CD4-positive, alpha-beta T cell (primary cell): ENCODE results near the gene GULP1. TPM values are rescaled to one million over a fixed set of nuclear protein-coding genes. Genes with fewer than 3 reads are reported as not detected.

Source experiments
- ATAC-seq: fragments of 200-7000 bp; cut with Tn5 transposase; one replicate; pipeline ENCODE4 v1.10.0; 2022; ENCODE audit warnings: mild to moderate bottlenecking; ENCODE audit not compliant: poor library complexity
- CTCF ChIA-PET: fragments of 350-600 bp; sonication (Branson Sonifier 250); formaldehyde crosslinking; loops from one replicate; lab custom pipeline; 2021; ENCODE audit warnings: antibody characterized with exemption, inconsistent platforms; lab: Charles Lee
- POLR2A ChIA-PET: fragments of 350-600 bp; sonication (Branson Sonifier 250); formaldehyde crosslinking; loops from one replicate; lab custom pipeline; 2021; ENCODE audit warnings: antibody characterized with exemption, inconsistent platforms; lab: Charles Lee
- DNase-seq, 14 experiments: peaks; one replicate each; pipeline ENCODE4 v3.0.0-alpha.2; 2013 to 2020; ENCODE audit warnings: mixed read lengths in 2 of 14
- H3K27ac ChIP-seq, 2 donors: one replicate each; pipeline versions ENCODE4 v1.5.1 to v1.7.0; 2013; ENCODE audit warnings: low read length in 2 of 2, low read depth in 1 of 2, mild to moderate bottlenecking in 1 of 2
- H3K27me3 ChIP-seq, 2 experiments: 1 replicate in 1 of 2; 2 replicates in 1 of 2; pipeline versions ENCODE4 v1.6.1 to v1.7.0; 2013; ENCODE audit warnings: low read length in 2 of 2, control low read depth in 1 of 2, mild to moderate bottlenecking in 1 of 2, moderate library complexity in 1 of 2; ENCODE audit not compliant: insufficient read depth in 2 of 2, control insufficient read depth in 1 of 2
- H3K36me3 ChIP-seq: one replicate; pipeline ENCODE4 v1.6.1; 2013; ENCODE audit warnings: low read length, control low read depth; ENCODE audit not compliant: insufficient read depth
- H3K4me1 ChIP-seq: one replicate; pipeline ENCODE4 v1.6.1; 2013; ENCODE audit warnings: low read length, control low read depth; ENCODE audit not compliant: insufficient read depth
- H3K4me3 ChIP-seq: one replicate; pipeline ENCODE4 v1.5.1; 2013; ENCODE audit warnings: mild to moderate bottlenecking, low read length, moderate library complexity
- H3K9me3 ChIP-seq, 2 experiments: 1 replicate in 1 of 2; 2 replicates in 1 of 2; pipeline versions ENCODE4 v1.6.1 to v1.7.0; 2013; ENCODE audit warnings: low read length in 2 of 2, mild to moderate bottlenecking in 2 of 2, control low read depth in 1 of 2, moderate library complexity in 1 of 2; ENCODE audit not compliant: control insufficient read depth in 1 of 2, insufficient read depth in 1 of 2
- H3K27ac Mint-ChIP-seq: one replicate; pipeline ENCODE4 v1.8.0; 2020; ENCODE audit warnings: mixed read lengths
- H3K27me3 Mint-ChIP-seq: one replicate; pipeline ENCODE4 v1.8.0; 2021; ENCODE audit warnings: mixed read lengths
- H3K36me3 Mint-ChIP-seq: one replicate; pipeline ENCODE4 v1.8.0; 2021; ENCODE audit warnings: low read depth, mixed read lengths
- H3K4me1 Mint-ChIP-seq: one replicate; pipeline ENCODE4 v1.8.0; 2021; ENCODE audit warnings: low read depth, mixed read lengths
- H3K4me3 Mint-ChIP-seq: one replicate; pipeline ENCODE4 v1.8.0; 2020; ENCODE audit warnings: mild to moderate bottlenecking, mixed read lengths
- H3K9me3 Mint-ChIP-seq: one replicate; pipeline ENCODE4 v1.8.0; 2020; ENCODE audit warnings: mixed read lengths
- CTCF ChIP-seq: fragments of 200-600 bp; IDR thresholded peaks from one replicate; pipeline ENCODE4 v1.8.0; 2022; ENCODE audit warnings: antibody characterized with exemption, mild to moderate bottlenecking
- intact Hi-C, 2 experiments: fragments of 100-400 bp; cut with DNase I in 1 of 2; cut with micrococcal nuclease in 1 of 2; formaldehyde crosslinking; loops; one replicate each; pipeline versions ENCODE4 v1.15.1 to v1.9.0; 2023 to 2025; cut with DNase I, micrococcal nuclease
- total RNA-seq, 174 experiments: library from RNA in 2 of 174; stranded (reverse) in 2 of 174; gene quantifications; one replicate each; pipeline ENCODE4 v1.2.3 and lab custom pipeline; 2021 to 2026

GULP1 gene
- total RNA-seq, 2 experiments from 2014 or later: not detected

DNA sequence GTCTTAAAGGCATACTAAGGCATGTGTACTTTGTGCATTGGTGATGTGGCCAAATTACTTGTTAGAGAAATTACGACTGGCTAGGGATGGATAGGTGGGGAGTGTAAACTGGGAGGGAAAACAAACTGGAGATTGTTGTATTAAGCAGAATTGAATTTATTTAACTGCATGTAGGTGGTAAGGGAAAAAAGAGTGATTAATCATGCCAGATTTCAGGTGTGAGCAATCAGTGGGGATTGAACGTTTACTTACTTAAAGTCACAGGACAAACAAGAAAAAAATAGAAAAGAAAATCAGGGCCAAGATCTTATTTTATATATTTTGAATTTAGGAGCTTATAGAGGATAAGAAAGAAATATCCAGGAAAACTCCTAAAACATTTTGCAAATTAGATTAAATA lies 88.6 kb downstream of the GULP1 start:
- no peaks in the 10 kb centered on the region for H3K36me3 ChIP-seq
- no peak overlapping the region for H3K4me3 ChIP-seq
- ATAC-seq (no peak), DNase-seq (no peak)
- no peak overlapping the region for H3K4me3 Mint-ChIP-seq
- no peaks in the 10 kb centered on the region for H3K27me3 ChIP-seq
- ChIA-PET POLR2A (no interaction called here), CTCF (no interaction called here)
- no peaks in the 10 kb centered on the region for H3K4me1 ChIP-seq
- no peak overlapping the region for H3K27ac ChIP-seq
- H3K4me1 Mint-ChIP-seq: no peaks in the 10 kb centered on the region
- H3K9me3 ChIP-seq: peaks cover 0 to 7% of the 10 kb centered on the region in 2 experiments
- H3K36me3 Mint-ChIP-seq: no peaks in the 10 kb centered on the region
- no peaks in the 10 kb centered on the region for H3K27me3 Mint-ChIP-seq
- H3K9me3 Mint-ChIP-seq: no peaks in the 10 kb centered on the region
- TF ChIP-seq CTCF: no peak
- H3K27ac Mint-ChIP-seq: no peak overlapping the region
- intact Hi-C loops: no loop called here

DNA sequence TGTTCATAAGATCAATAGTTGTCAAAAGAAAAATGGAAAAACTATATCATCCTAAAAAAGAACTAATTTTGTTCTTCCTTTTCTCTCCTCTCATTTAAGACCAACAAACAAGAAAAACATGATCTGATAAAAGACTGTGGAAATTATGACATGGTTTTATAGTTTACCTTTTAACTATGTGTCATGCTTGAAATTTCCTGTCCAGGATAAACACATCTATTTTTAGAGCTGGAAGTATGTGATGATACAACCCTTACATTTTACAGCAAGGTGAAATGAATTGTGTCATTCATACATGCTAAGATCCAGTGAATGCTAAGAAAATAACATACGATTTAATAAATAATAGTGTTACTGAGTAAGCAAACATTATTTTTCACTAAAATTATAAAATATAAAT lies 89.9 kb downstream of the GULP1 start:
- ChIA-PET POLR2A (no interaction called here), CTCF (no interaction called here)
- no peak overlapping the region for H3K4me3 ChIP-seq
- H3K4me1 Mint-ChIP-seq: no peaks in the 10 kb centered on the region
- H3K36me3 ChIP-seq: no peaks in the 10 kb centered on the region
- intact Hi-C loops: no loop called here
- H3K9me3 Mint-ChIP-seq: no peaks in the 10 kb centered on the region
- no peak overlapping the region for H3K27ac ChIP-seq
- no peak for ATAC-seq
- H3K4me1 ChIP-seq: no peaks in the 10 kb centered on the region
- TF ChIP-seq CTCF: no peak
- no peak overlapping the region for H3K27ac Mint-ChIP-seq
- peaks cover 0 to 7% of the 10 kb centered on the region in 2 experiments for H3K9me3 ChIP-seq
- H3K27me3 ChIP-seq: no peaks in the 10 kb centered on the region
- no peaks in the 10 kb centered on the region for H3K27me3 Mint-ChIP-seq
- H3K36me3 Mint-ChIP-seq: no peaks in the 10 kb centered on the region
- no peak overlapping the region for H3K4me3 Mint-ChIP-seq
- DNase-seq: no peak

GRCh38 chr2:188382107-188382506 lies 90.4 kb downstream of the GULP1 start:
- DNase-seq: no peak
- Histone ChIP-seq H3K27ac (no peak overlapping the region), H3K36me3 (no peaks in the 10 kb centered on the region), H3K9me3 (peaks cover 0 to 7% of the 10 kb centered on the region in 2 experiments), H3K4me3 (no peak overlapping the region), H3K27me3 (no peaks in the 10 kb centered on the region), H3K4me1 (no peaks in the 10 kb centered on the region)
- ChIA-PET POLR2A (no interaction called here), CTCF (no interaction called here)
- Mint-ChIP-seq H3K27ac (no peak overlapping the region), H3K9me3 (no peaks in the 10 kb centered on the region), H3K36me3 (no peaks in the 10 kb centered on the region), H3K4me1 (no peaks in the 10 kb centered on the region), H3K4me3 (no peak overlapping the region), H3K27me3 (no peaks in the 10 kb centered on the region)
- TF ChIP-seq CTCF: no peak
- intact Hi-C loops: no loop called here
- no peak for ATAC-seq
